PC-3 (cell line): ENCODE results near the gene BCAT1.

Experiments used
- EZH2 ChIP-seq: fragments of 300-600 bp; sonication (generic); IDR thresholded peaks from one replicate; pipeline ENCODE4 v1.6.1; 2017; ENCODE audit warnings: antibody characterized with exemption, mild to moderate bottlenecking, low read length; ENCODE audit not compliant: unreplicated experiment
- TF ChIP-seq, protein P1 (sequence below): fragments of 300-600 bp; sonication (generic); conservative IDR thresholded peaks from 2 replicates; pipeline ENCODE4 v1.5.1; 2017; ENCODE audit warnings: antibody characterized with exemption, low read depth, mild to moderate bottlenecking, low read length

GRCh38 chr12:24911271-24911791 lies 37.6 kb downstream of the BCAT1 start:
- TF ChIP-seq EZH2, result no peak
- TF ChIP-seq, protein P1, sequence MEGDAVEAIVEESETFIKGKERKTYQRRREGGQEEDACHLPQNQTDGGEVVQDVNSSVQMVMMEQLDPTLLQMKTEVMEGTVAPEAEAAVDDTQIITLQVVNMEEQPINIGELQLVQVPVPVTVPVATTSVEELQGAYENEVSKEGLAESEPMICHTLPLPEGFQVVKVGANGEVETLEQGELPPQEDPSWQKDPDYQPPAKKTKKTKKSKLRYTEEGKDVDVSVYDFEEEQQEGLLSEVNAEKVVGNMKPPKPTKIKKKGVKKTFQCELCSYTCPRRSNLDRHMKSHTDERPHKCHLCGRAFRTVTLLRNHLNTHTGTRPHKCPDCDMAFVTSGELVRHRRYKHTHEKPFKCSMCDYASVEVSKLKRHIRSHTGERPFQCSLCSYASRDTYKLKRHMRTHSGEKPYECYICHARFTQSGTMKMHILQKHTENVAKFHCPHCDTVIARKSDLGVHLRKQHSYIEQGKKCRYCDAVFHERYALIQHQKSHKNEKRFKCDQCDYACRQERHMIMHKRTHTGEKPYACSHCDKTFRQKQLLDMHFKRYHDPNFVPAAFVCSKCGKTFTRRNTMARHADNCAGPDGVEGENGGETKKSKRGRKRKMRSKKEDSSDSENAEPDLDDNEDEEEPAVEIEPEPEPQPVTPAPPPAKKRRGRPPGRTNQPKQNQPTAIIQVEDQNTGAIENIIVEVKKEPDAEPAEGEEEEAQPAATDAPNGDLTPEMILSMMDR, result no peak
